OCI-LY1 (cell line): Measurements from ENCODE around the gene FAM236D.
"Not testable (repeated sequence)": the region's sequence is repeated elsewhere in the genome, so short reads cannot be mapped to it uniquely, and the experiment has no call there.

ENCODE experiments used
- H2AFZ ChIP-seq: fragments of 200-600 bp; sonication (generic), shearing (Covaris generic); 2 replicates; pipeline ENCODE4 v1.6.0; 2014; ENCODE audit warnings: antibody characterized with exemption, mild to moderate bottlenecking, low read length
- H3F3A ChIP-seq: fragments of 200-600 bp; sonication (generic), shearing (Covaris generic); 2 replicates; pipeline ENCODE4 v1.6.0; 2014; ENCODE audit warnings: mild to moderate bottlenecking, antibody characterized with exemption, low read length, moderate library complexity; ENCODE audit not compliant: insufficient read depth
- H3K27ac ChIP-seq: fragments of 200-600 bp; sonication (generic); 2 replicates; pipeline ENCODE4 v1.5.1; 2014; ENCODE audit warnings: low read length, mixed run types, mild to moderate bottlenecking, low read depth; ENCODE audit not compliant: poor library complexity, severe bottlenecking
- H3K27me3 ChIP-seq: fragments of 200-600 bp; sonication (generic); 2 replicates; pipeline ENCODE4 v1.6.0; 2014; ENCODE audit warnings: antibody characterized with exemption, mild to moderate bottlenecking, low read length, moderate library complexity; ENCODE audit not compliant: insufficient read depth
- H3K36me3 ChIP-seq: fragments of 200-600 bp; sonication (generic); 2 replicates; pipeline ENCODE4 v1.6.1; 2014; ENCODE audit warnings: mild to moderate bottlenecking, antibody characterized with exemption, low read length, moderate library complexity, mixed read lengths; ENCODE audit not compliant: insufficient read depth
- H3K4me1 ChIP-seq: fragments of 200-600 bp; sonication (generic); 2 replicates; pipeline ENCODE4 v1.5.1; 2014; ENCODE audit warnings: mild to moderate bottlenecking, low read length, moderate library complexity; ENCODE audit not compliant: insufficient read depth, severe bottlenecking
- H3K4me2 ChIP-seq: fragments of 200-600 bp; sonication (generic), shearing (Covaris generic); 2 replicates; pipeline ENCODE4 v1.6.1; 2014; ENCODE audit warnings: low read length
- H3K4me3 ChIP-seq: fragments of 200-600 bp; sonication (generic); 2 replicates; pipeline ENCODE4 v1.5.1; 2014; ENCODE audit warnings: low read length, low read depth, mild to moderate bottlenecking, mixed read lengths; ENCODE audit not compliant: poor library complexity, severe bottlenecking
- H3K79me2 ChIP-seq: fragments of 200-600 bp; shearing (Covaris generic); 2 replicates; pipeline ENCODE4 v1.6.1; 2016; ENCODE audit warnings: mixed run types, low read length, mixed read lengths; ENCODE audit not compliant: insufficient read depth
- H3K9ac ChIP-seq: fragments of 200-600 bp; sonication (generic), shearing (Covaris generic); 2 replicates; pipeline ENCODE4 v1.6.1; 2014; ENCODE audit warnings: mild to moderate bottlenecking, low read length, mixed read lengths
- H3K9me2 ChIP-seq: fragments of 200-600 bp; sonication (generic), shearing (Covaris generic); 2 replicates; pipeline ENCODE4 v1.6.1; 2014; ENCODE audit warnings: low read depth, mild to moderate bottlenecking, low read length, mixed read lengths
- H3K9me3 ChIP-seq: fragments of 200-600 bp; shearing (Covaris generic); 2 replicates; pipeline ENCODE4 v1.6.1; 2014; ENCODE audit warnings: low read length, mixed read lengths
- H4K20me1 ChIP-seq: fragments of 200-600 bp; sonication (generic), shearing (Covaris generic); 2 replicates; pipeline ENCODE4 v1.6.0; 2016; ENCODE audit warnings: mild to moderate bottlenecking, low read length; ENCODE audit not compliant: insufficient read depth

Gene FAM236D

DNA sequence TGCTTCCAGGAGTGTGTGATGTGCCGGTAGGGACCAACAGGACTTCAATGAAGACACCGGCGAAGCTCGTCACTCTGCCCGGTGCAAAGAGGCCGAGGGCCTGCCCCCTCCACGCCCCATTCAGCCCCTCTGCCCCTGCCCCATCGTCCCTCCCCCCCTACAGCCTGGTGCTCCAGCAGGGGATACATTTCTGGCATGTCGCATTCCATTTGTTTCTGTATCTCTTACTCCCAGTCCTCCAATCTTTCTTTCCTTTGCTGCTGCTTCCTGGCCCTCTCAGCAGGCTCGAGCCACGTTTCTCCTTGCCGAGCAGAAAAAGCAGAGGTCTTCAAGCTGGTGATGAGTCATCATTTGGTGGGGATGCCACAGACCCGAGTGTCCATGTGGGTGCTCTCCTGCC lies at the start of gene FAM236D:
FAM236D (minus strand) TSS at position 101 of the 400 bp plus-strand sequence; CDS start at position 1, 100 bp downstream.
- not testable (repeated sequence) for H3F3A ChIP-seq, H3K27me3 ChIP-seq, H3K27ac ChIP-seq, H3K4me2 ChIP-seq, H3K36me3 ChIP-seq, H4K20me1 ChIP-seq, H3K9me2 ChIP-seq, H3K9ac ChIP-seq, H3K9me3 ChIP-seq, H3K4me1 ChIP-seq, H3K4me3 ChIP-seq, H2AFZ ChIP-seq, H3K79me2 ChIP-seq

- H3F3A ChIP-seq, H3K9ac ChIP-seq, H3K4me1 ChIP-seq, H3K27me3 ChIP-seq, H3K36me3 ChIP-seq, H3K4me2 ChIP-seq, H3K79me2 ChIP-seq, H2AFZ ChIP-seq, H3K27ac ChIP-seq, H3K9me3 ChIP-seq, H3K9me2 ChIP-seq, H4K20me1 ChIP-seq, H3K4me3 ChIP-seq: not testable (repeated sequence)
Measured at GRCh38 chrX:72837532-72837931, 29.5 kb upstream of the FAM236D start.

DNA sequence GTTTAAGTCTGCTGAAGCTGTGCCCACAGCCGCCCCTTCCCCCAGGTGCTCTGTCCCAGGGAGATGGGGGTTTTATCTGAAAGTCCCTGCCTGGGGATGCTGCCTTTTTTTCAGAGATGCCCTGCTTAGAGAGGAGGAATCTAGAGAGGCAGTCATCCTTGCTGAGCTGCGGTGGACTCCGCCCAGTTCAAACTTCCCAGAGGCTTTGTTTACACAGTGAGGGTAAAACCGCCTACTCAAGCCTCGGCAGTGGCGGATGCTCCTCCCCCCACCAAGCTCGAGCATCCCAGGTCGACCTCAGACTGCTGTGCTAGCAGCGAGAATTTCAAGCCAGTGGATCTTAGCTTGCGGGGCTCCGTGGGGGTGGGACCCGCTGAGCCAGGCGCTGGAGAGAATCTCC lies 22.7 kb upstream of the FAM236D start:
- not testable (repeated sequence) for H3K9me3 ChIP-seq, H3K4me3 ChIP-seq, H3K27me3 ChIP-seq, H4K20me1 ChIP-seq, H3K79me2 ChIP-seq, H3K4me1 ChIP-seq, H3K27ac ChIP-seq, H3K4me2 ChIP-seq, H3K9ac ChIP-seq, H2AFZ ChIP-seq, H3K36me3 ChIP-seq, H3F3A ChIP-seq, H3K9me2 ChIP-seq

DNA sequence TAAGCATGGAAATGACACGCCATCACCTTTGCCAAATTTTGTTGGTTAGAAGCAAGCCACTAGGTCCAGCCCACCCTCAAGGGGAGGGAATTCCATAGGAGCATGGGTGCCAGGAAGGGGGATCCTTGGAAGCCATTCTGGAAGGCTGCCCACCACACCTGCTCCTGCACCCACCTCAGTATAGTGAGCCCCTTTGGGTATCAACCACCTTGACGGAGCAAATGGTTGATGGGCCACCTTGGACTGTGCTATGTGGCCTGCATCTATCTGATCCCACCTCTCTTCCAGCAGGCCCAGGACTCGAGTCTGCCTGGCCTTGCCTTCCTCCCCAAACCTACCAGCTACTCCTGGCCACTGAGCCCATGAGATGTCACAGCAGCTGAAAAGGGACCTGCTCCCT lies 17.6 kb downstream of the FAM236D start:
- H3K9me3 ChIP-seq, H3K27ac ChIP-seq, H3F3A ChIP-seq, H3K9ac ChIP-seq, H2AFZ ChIP-seq, H3K79me2 ChIP-seq, H3K27me3 ChIP-seq, H3K36me3 ChIP-seq, H3K4me1 ChIP-seq, H3K4me3 ChIP-seq, H4K20me1 ChIP-seq, H3K9me2 ChIP-seq, H3K4me2 ChIP-seq: not testable (repeated sequence)

DNA sequence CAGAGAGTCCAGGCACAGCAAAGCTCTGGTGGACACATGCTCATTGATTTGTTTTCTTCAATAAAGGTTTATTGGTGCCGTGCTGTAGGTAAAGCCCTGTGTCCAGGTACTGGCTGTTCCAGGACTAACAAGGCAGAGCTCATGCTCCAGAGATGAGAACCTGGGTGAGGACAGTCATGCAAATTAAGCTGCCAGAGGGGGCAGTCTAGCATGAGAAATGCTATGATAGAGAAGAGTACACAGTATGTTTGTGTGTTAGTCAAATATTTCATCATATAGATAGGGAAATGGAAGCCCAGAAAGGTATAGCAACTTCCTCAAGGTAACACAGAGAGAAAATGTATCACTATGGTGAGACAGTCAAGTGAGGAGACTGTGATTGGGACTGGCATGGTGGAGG lies 19.9 kb downstream of the FAM236D start:
- not testable (repeated sequence) for H3K36me3 ChIP-seq, H3K27me3 ChIP-seq, H3K27ac ChIP-seq, H3K9me3 ChIP-seq, H3K4me2 ChIP-seq, H3K9me2 ChIP-seq, H3K4me1 ChIP-seq, H3K9ac ChIP-seq, H3F3A ChIP-seq, H4K20me1 ChIP-seq, H2AFZ ChIP-seq, H3K4me3 ChIP-seq, H3K79me2 ChIP-seq

GRCh38 chrX:72783964-72784363 lies 24.0 kb downstream of the FAM236D start:
- H4K20me1 ChIP-seq, H3K9me3 ChIP-seq, H3K9ac ChIP-seq, H2AFZ ChIP-seq, H3K79me2 ChIP-seq, H3K9me2 ChIP-seq, H3K27me3 ChIP-seq, H3K4me2 ChIP-seq, H3K4me3 ChIP-seq, H3K27ac ChIP-seq, H3K4me1 ChIP-seq, H3F3A ChIP-seq, H3K36me3 ChIP-seq: not testable (repeated sequence)

DNA sequence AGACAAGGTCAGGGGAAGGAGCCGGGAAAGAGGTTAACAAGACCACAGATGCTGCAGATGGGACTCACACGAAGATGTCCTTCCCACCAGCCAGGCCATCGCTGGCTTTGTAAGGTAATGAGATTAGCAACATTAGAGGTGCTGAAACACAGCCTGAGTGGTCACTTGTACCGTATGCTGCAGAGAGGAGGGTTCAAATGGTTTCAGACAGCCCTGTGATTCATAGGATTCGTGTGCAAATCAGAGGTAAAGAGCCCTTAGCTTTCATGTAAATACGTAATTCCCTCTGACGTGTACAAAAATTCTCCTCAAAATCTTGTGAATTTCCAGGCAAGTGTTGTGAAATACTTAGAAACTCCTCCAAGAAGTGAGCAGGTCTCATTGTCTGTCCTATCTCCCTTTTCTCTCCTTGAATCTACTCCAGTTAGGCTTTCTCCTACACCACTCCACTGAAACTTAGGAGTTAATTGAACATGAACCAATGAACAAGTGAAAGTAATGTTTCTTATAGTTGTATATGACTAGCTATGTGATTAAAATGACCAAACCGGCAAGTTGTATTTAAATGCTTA lies 24.6 kb downstream of the FAM236D start:
- H3K9me3 ChIP-seq, H3F3A ChIP-seq, H3K27me3 ChIP-seq, H4K20me1 ChIP-seq, H3K4me2 ChIP-seq, H3K36me3 ChIP-seq, H3K9me2 ChIP-seq, H3K79me2 ChIP-seq, H2AFZ ChIP-seq, H3K27ac ChIP-seq, H3K4me3 ChIP-seq, H3K4me1 ChIP-seq, H3K9ac ChIP-seq: not testable (repeated sequence)

GRCh38 chrX:72782560-72782959 lies 25.4 kb downstream of the FAM236D start, which contains the start of gene FAM236B:
FAM236B (minus strand) TSS chrX:72782660; CDS start chrX:72782560, 100 bp downstream.
- not testable (repeated sequence) for H3K9ac ChIP-seq, H3K36me3 ChIP-seq, H3F3A ChIP-seq, H3K27ac ChIP-seq, H3K9me3 ChIP-seq, H3K4me1 ChIP-seq, H4K20me1 ChIP-seq, H3K4me2 ChIP-seq, H3K4me3 ChIP-seq, H3K79me2 ChIP-seq, H3K27me3 ChIP-seq, H2AFZ ChIP-seq, H3K9me2 ChIP-seq
